ENCODE data around the gene F8. TPM values are rescaled to one million over a fixed set of nuclear protein-coding genes. Genes with fewer than 3 reads are reported as not detected.
"Not testable (repeated sequence)": the region's sequence is repeated elsewhere in the genome, so short reads cannot be mapped to it uniquely, and the experiment has no call there.

Gene F8
- total RNA-seq, 5 donors from 2014 or later (not counting 1 experiment from before 2014, with no cell fraction given) = 1.3 to 3.5 (median 2.7) TPM

DNA sequence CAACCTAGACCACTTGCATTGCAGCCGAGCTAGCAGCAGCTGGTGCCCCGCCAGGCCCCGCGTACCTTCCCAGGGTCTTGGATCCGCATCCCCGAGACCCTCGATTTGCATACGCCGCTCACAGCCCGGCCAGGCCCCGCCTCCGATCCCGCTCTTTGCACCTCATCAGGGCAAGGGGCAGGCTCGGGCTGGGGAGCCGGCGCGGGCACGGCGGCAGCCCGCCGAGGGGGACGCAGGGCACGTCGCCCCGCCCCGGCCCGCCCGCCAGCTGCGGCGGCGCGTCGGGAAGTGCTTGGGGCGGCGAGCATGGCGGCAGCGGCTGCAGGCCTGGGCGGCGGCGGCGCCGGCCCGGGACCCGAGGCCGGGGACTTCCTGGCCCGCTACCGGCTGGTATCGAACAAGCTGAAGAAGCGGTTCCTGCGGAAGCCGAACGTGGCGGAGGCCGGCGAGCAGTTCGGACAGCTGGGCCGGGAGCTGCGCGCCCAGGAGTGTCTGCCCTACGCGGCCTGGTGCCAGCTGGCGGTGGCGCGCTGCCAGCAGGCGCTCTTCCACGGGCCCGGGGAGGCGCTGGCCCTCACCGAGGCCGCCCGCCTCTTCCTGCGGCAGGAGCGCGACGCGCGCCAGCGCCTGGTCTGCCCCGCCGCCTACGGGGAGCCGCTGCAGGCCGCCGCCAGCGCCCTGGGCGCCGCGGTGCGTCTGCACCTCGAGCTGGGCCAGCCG is 136.3 kb downstream of the F8 start, which contains the start of gene F8A1:
F8A1 (plus strand) TSS at position 287 of the 720 bp plus-strand sequence; CDS start at position 307, 20 bp downstream.
- WGBS (ENCODE audit: insufficient coverage) = no CpG with 5 or more reads among the region's 91 CpGs
- H3K4me3 ChIP-seq (ENCODE audit: control insufficient read depth in 1 of 2, extremely low read depth in 1 of 2, low read length in 1 of 2) = peak within 1 kb of the TSS in 1 of 2 donors; percentile 31
- H3K4me3 Mint-ChIP-seq; POLR2A ChIA-PET; H3K27ac Mint-ChIP-seq; H3K36me3 Mint-ChIP-seq; H3K27me3 ChIP-seq (replicated peaks in 1 of 2; ENCODE audit: control insufficient read depth in 2 of 2, extremely low read depth in 1 of 2, insufficient read depth in 2 of 2, low read length in 1 of 2); H3K9me3 Mint-ChIP-seq; H3K4me1 ChIP-seq (ENCODE audit: control insufficient read depth in 1 of 2, extremely low read depth in 1 of 2, insufficient read depth in 2 of 2, low read length in 2 of 2); H3K9me3 ChIP-seq; H3K27ac ChIP-seq (ENCODE audit: low read length); H3K27me3 Mint-ChIP-seq; H3K36me3 ChIP-seq (ENCODE audit: control insufficient read depth in 2 of 2, extremely low read depth in 1 of 2, insufficient read depth in 1 of 2, low read length in 1 of 2); CTCF ChIA-PET: not testable (repeated sequence)
- ATAC-seq (replicated peaks in 1 of 4) (peak; percentile 75 to 84 (median 80)), DNase-seq (peak in 13 of 35 experiments; percentile 5 to 49 (median 22))
- H3K4me1 Mint-ChIP-seq = peaks cover 0 to 10% (median 9%) of the 10 kb centered on the region in 3 donors

DNA sequence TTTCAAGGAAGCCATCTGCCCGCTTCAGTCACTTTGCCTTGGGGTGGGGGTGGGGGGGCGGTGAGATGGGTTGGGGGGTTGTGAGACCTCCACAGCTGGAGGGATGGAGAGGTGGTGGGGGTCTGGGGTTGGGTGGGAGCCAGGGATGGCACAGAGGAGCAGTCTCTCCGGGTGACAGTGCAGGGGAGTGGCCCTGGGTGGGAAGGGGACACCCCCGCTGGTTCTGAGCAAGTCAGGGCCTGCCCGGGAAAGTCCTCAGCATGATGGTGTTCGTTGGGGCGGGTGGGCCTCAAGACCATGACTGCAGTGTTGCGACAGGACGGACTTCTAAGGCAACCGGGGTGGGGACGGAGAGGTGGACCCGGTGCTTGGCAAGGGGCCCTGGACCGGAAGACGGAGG is 137.0 kb downstream of the F8 start:
- CTCF ChIA-PET; H3K4me1 Mint-ChIP-seq; H3K36me3 ChIP-seq (ENCODE audit: control insufficient read depth in 2 of 2, extremely low read depth in 1 of 2, insufficient read depth in 1 of 2, low read length in 1 of 2); H3K27me3 ChIP-seq (replicated peaks in 1 of 2; ENCODE audit: control insufficient read depth in 2 of 2, extremely low read depth in 1 of 2, insufficient read depth in 2 of 2, low read length in 1 of 2); H3K9me3 ChIP-seq; H3K27me3 Mint-ChIP-seq; H3K27ac ChIP-seq (ENCODE audit: low read length); H3K4me1 ChIP-seq (ENCODE audit: control insufficient read depth in 1 of 2, extremely low read depth in 1 of 2, insufficient read depth in 2 of 2, low read length in 2 of 2); H3K9me3 Mint-ChIP-seq; ATAC-seq (replicated peaks in 1 of 4); DNase-seq; POLR2A ChIA-PET; H3K36me3 Mint-ChIP-seq; H3K4me3 Mint-ChIP-seq; H3K4me3 ChIP-seq (ENCODE audit: control insufficient read depth in 1 of 2, extremely low read depth in 1 of 2, low read length in 1 of 2); H3K27ac Mint-ChIP-seq: not testable (repeated sequence)
- WGBS (ENCODE audit: insufficient coverage) = no CpG with 5 or more reads among the region's 14 CpGs

DNA sequence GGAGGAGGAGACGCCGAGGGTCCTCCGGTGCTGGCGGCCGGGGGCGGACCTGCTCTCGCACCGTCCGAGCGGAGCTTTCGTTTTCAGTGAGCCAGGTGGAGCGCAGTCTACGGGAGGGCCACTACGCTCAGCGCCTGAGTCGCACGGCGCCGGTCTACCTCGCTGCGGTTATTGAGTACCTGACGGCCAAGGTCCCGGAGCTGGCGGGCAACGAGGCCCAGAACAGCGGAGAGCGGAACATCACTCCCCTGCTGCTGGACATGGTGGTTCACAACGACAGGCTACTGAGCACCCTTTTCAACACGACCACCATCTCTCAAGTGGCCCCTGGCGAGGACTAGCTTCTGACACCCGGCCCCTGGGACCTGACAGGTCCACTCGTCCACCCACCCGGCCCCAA is 137.5 kb downstream of the F8 start:
- ATAC-seq (replicated peaks in 1 of 4); H3K9me3 Mint-ChIP-seq; H3K27me3 ChIP-seq (replicated peaks in 1 of 2; ENCODE audit: control insufficient read depth in 2 of 2, extremely low read depth in 1 of 2, insufficient read depth in 2 of 2, low read length in 1 of 2); H3K9me3 ChIP-seq; POLR2A ChIA-PET; H3K27me3 Mint-ChIP-seq; H3K4me1 ChIP-seq (ENCODE audit: control insufficient read depth in 1 of 2, extremely low read depth in 1 of 2, insufficient read depth in 2 of 2, low read length in 2 of 2); H3K4me3 ChIP-seq (ENCODE audit: control insufficient read depth in 1 of 2, extremely low read depth in 1 of 2, low read length in 1 of 2); H3K4me1 Mint-ChIP-seq; H3K4me3 Mint-ChIP-seq; CTCF ChIA-PET; H3K27ac Mint-ChIP-seq; H3K27ac ChIP-seq (ENCODE audit: low read length); DNase-seq; H3K36me3 Mint-ChIP-seq; H3K36me3 ChIP-seq (ENCODE audit: control insufficient read depth in 2 of 2, extremely low read depth in 1 of 2, insufficient read depth in 1 of 2, low read length in 1 of 2): not testable (repeated sequence)
- WGBS (ENCODE audit: insufficient coverage) = no CpG with 5 or more reads among the region's 33 CpGs

DNA sequence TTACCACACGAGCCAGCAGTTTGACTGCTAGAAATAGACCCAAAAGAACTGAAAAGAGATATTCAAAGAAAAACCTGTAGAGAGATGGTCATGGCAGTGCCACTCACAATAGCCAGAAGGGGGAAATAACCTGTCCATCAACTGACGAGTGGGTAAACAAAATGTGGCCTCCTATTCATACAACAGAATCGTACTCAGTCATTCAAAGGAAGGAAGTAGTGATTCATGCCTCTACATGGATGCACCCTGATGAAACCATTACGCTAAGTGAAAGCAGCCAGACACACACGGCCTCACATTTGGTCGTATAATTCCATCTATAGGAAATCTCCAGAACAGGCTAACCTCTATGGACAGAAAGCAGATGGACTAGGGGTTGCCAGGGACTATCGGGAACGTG is 138.5 kb downstream of the F8 start:
- H3K9me3 ChIP-seq; H3K27ac Mint-ChIP-seq; CTCF ChIA-PET; ATAC-seq (replicated peaks in 1 of 4); DNase-seq; H3K27me3 ChIP-seq (replicated peaks in 1 of 2; ENCODE audit: control insufficient read depth in 2 of 2, extremely low read depth in 1 of 2, insufficient read depth in 2 of 2, low read length in 1 of 2); POLR2A ChIA-PET; H3K36me3 Mint-ChIP-seq; H3K27me3 Mint-ChIP-seq; H3K27ac ChIP-seq (ENCODE audit: low read length); H3K4me1 Mint-ChIP-seq; H3K4me1 ChIP-seq (ENCODE audit: control insufficient read depth in 1 of 2, extremely low read depth in 1 of 2, insufficient read depth in 2 of 2, low read length in 2 of 2); H3K4me3 ChIP-seq (ENCODE audit: control insufficient read depth in 1 of 2, extremely low read depth in 1 of 2, low read length in 1 of 2); H3K4me3 Mint-ChIP-seq; H3K9me3 Mint-ChIP-seq; H3K36me3 ChIP-seq (ENCODE audit: control insufficient read depth in 2 of 2, extremely low read depth in 1 of 2, insufficient read depth in 1 of 2, low read length in 1 of 2): not testable (repeated sequence)
- WGBS (ENCODE audit: insufficient coverage) = no CpG with 5 or more reads among the region's 8 CpGs

DNA sequence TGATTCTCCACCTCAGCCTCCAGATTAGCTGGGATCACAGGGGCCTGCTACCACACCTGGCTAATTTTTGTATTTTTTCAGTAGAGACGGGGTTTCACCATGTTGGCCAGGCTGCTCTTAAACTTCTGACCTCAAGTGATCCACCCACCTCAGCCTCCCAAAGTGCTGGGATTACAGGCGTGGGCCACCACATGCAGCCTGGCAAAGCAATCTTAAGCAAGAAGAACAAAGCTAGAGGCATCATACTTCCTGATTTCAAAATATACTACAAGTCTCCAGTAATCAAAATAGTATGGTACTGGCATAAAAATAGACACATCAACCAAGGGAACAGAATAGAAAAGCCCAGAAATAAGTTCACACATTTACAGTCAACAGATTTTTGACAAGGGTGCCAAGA is 149.2 kb downstream of the F8 start:
- Histone ChIP-seq H3K4me3 (ENCODE audit: control insufficient read depth in 1 of 2, extremely low read depth in 1 of 2, low read length in 1 of 2) (no peak overlapping the region), H3K9me3 (no peaks in the 10 kb centered on the region), H3K27ac (ENCODE audit: low read length) (no peak overlapping the region), H3K27me3 (replicated peaks in 1 of 2; ENCODE audit: control insufficient read depth in 2 of 2, extremely low read depth in 1 of 2, insufficient read depth in 2 of 2, low read length in 1 of 2) (no peaks in the 10 kb centered on the region), H3K36me3 (ENCODE audit: control insufficient read depth in 2 of 2, extremely low read depth in 1 of 2, insufficient read depth in 1 of 2, low read length in 1 of 2) (no peaks in the 10 kb centered on the region), H3K4me1 (ENCODE audit: control insufficient read depth in 1 of 2, extremely low read depth in 1 of 2, insufficient read depth in 2 of 2, low read length in 2 of 2) (no peaks in the 10 kb centered on the region)
- ChIA-PET POLR2A (no interaction called here), CTCF (no interaction called here)
- WGBS (ENCODE audit: insufficient coverage) = no CpG with 5 or more reads among the region's 2 CpGs
- Mint-ChIP-seq H3K4me3 (no peak overlapping the region), H3K27ac (no peak overlapping the region), H3K36me3 (peaks cover 5% of the 10 kb centered on the region), H3K4me1 (no peaks in the 10 kb centered on the region), H3K9me3 (peaks cover 3 to 5% (median 3%) of the 10 kb centered on the region in 3 donors), H3K27me3 (peaks cover 0 to 7% of the 10 kb centered on the region in 2 donors)
- no peak for DNase-seq
- no peak for ATAC-seq (replicated peaks in 1 of 4)

DNA sequence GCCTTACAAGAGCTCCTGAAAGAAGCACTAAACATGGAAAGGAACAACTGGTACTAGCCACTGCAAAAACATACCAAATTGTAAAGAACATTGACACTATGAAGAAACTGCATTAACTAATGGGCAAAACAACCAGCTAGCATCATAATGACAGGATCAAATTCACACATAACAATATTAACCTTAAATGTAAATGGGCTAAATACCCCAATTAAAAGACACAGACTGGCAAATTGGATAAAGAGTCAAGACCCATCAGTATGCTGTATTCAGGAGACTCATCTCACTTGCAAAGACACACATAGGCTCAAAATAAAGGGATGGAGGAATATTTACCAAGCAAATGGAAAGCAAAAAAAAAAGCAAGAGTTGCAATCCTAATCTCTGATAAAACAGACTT is 154.0 kb downstream of the F8 start:
- POLR2A ChIA-PET; H3K27ac ChIP-seq (ENCODE audit: low read length); ATAC-seq (replicated peaks in 1 of 4); H3K36me3 ChIP-seq (ENCODE audit: control insufficient read depth in 2 of 2, extremely low read depth in 1 of 2, insufficient read depth in 1 of 2, low read length in 1 of 2); H3K4me3 Mint-ChIP-seq; H3K27ac Mint-ChIP-seq; CTCF ChIA-PET; H3K4me1 Mint-ChIP-seq; DNase-seq; H3K4me3 ChIP-seq (ENCODE audit: control insufficient read depth in 1 of 2, extremely low read depth in 1 of 2, low read length in 1 of 2); H3K9me3 ChIP-seq; H3K36me3 Mint-ChIP-seq; H3K27me3 Mint-ChIP-seq; H3K4me1 ChIP-seq (ENCODE audit: control insufficient read depth in 1 of 2, extremely low read depth in 1 of 2, insufficient read depth in 2 of 2, low read length in 2 of 2); H3K27me3 ChIP-seq (replicated peaks in 1 of 2; ENCODE audit: control insufficient read depth in 2 of 2, extremely low read depth in 1 of 2, insufficient read depth in 2 of 2, low read length in 1 of 2): not testable (repeated sequence)
- H3K9me3 Mint-ChIP-seq = peaks cover 6 to 17% (median 10%) of the 10 kb centered on the region in 3 donors

DNA sequence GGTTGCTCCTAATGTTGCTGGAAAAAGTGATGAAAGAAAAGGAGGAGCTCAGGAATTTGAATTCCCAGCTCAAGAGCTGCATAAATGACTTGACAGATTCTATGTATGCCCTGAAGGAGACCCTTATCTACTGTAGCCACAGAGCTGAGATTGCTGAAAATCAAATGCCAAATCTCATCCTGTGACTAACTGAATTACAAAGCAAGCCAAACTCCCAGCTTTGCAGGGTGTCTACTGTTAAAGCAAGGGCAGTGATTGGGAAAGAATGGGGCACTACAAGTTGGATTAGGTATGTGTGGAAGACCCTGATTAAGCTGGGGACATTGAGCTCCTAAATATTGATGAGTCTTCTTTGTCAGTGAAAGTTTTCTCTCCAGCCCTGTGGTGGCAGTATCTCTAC is 167.3 kb downstream of the F8 start:
- H3K4me1 ChIP-seq (ENCODE audit: control insufficient read depth in 1 of 2, extremely low read depth in 1 of 2, insufficient read depth in 2 of 2, low read length in 2 of 2) = no peaks in the 10 kb centered on the region
- no peaks in the 10 kb centered on the region for H3K27me3 ChIP-seq (replicated peaks in 1 of 2; ENCODE audit: control insufficient read depth in 2 of 2, extremely low read depth in 1 of 2, insufficient read depth in 2 of 2, low read length in 1 of 2)
- DNase-seq (no peak), ATAC-seq (replicated peaks in 1 of 4) (no peak)
- no peak overlapping the region for H3K4me3 ChIP-seq (ENCODE audit: control insufficient read depth in 1 of 2, extremely low read depth in 1 of 2, low read length in 1 of 2)
- peaks cover 9% of the 10 kb centered on the region for H3K36me3 Mint-ChIP-seq
- H3K4me1 Mint-ChIP-seq = no peaks in the 10 kb centered on the region
- no peaks in the 10 kb centered on the region for H3K9me3 ChIP-seq
- H3K4me3 Mint-ChIP-seq = no peak overlapping the region
- H3K27me3 Mint-ChIP-seq = peaks cover 0 to 11% of the 10 kb centered on the region in 2 donors
- no peaks in the 10 kb centered on the region for H3K9me3 Mint-ChIP-seq
- POLR2A ChIA-PET = no interaction called here
- H3K27ac ChIP-seq (ENCODE audit: low read length) = no peak overlapping the region
- no peaks in the 10 kb centered on the region for H3K36me3 ChIP-seq (ENCODE audit: control insufficient read depth in 2 of 2, extremely low read depth in 1 of 2, insufficient read depth in 1 of 2, low read length in 1 of 2)
- CTCF ChIA-PET = no interaction called here
- H3K27ac Mint-ChIP-seq = no peak overlapping the region

Measured in T-cell (primary cell).